Duodenal mucosa (tissue), 2 donors: ENCODE results near the gene DPF1.
"Not testable (repeated sequence)": the region's sequence is repeated elsewhere in the genome, so short reads cannot be mapped to it uniquely, and the experiment has no call there.

Source experiments
- H3K27ac ChIP-seq: one replicate; pipeline ENCODE4 v1.7.0; 2013; ENCODE audit warnings: low read depth, low read length
- H3K27me3 ChIP-seq, 2 donors: one replicate each; pipeline ENCODE4 v1.7.0; 2013; ENCODE audit warnings: low read length in 2 of 2, control low read depth in 1 of 2; ENCODE audit not compliant: insufficient read depth in 2 of 2, control insufficient read depth in 1 of 2
- H3K36me3 ChIP-seq, 2 donors: one replicate each; pipeline ENCODE4 v1.7.0; 2013; ENCODE audit warnings: low read length in 2 of 2, control low read depth in 1 of 2; ENCODE audit not compliant: insufficient read depth in 2 of 2, control insufficient read depth in 1 of 2
- H3K4me1 ChIP-seq, 2 donors: one replicate each; pipeline ENCODE4 v1.7.0; 2013; ENCODE audit warnings: low read length in 2 of 2, control low read depth in 1 of 2; ENCODE audit not compliant: insufficient read depth in 2 of 2, control insufficient read depth in 1 of 2
- H3K4me3 ChIP-seq, 2 donors: one replicate each; pipeline ENCODE4 v1.7.0; 2013; ENCODE audit warnings: low read length in 2 of 2, low read depth in 1 of 2
- H3K9ac ChIP-seq, 2 donors: one replicate each; pipeline ENCODE4 v1.7.0; 2013; ENCODE audit warnings: low read length in 2 of 2, low read depth in 1 of 2
- H3K9me3 ChIP-seq, 2 donors: one replicate each; pipeline ENCODE4 v1.7.0; 2013; ENCODE audit warnings: low read length in 2 of 2, control low read depth in 1 of 2; ENCODE audit not compliant: control insufficient read depth in 1 of 2

Gene DPF1

DNA sequence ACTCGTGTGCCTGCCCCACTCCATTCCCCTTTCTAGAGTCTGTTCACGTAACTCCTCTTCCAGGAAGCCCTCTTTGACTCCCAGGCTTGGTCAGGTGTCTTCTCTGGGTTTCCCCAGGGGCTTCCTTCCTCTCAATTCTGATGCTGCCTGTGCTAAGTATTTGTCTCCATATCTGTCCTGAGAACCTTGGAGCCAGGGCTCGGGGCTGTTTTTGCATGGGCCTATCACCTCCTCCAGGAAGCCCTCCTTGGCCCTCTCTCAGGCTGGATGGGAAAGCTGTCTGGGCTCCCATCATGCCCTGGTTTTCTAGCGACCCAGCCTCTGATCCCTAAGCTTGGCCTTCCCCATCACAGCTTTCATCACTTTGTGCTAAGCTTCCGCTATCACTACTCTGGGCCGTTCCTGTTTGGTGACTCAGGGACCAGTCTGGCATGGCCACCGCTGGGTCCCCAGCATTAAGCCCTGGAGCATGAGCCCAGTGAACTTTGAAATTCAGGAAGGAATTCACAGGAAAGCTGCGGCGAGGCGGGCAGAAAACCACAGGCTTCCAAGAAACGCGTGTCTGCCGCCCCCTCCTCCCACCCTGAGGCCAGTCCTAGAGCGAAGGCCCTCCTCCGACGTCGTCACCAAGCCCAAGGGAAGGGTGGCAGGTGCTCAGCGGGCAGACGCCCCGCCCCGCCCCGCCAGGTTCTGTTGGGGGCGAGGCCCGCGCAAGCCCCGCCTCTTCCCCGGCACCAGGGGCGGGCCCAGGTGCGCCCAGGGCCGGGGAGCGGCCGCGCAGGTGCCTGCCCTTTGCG, 39.9 kb upstream of the DPF1 start:
- Histone ChIP-seq H3K36me3 (no peaks in the 10 kb centered on the region), H3K27ac (peak overlapping the region; percentile 93), H3K27me3 (no peaks in the 10 kb centered on the region), H3K4me3 (peak overlapping the region; percentile 70 to 90), H3K4me1 (peaks cover 18 to 29% of the 10 kb centered on the region in 2 donors), H3K9me3 (no peaks in the 10 kb centered on the region), H3K9ac (peak overlapping the region; percentile 30 to 39)

DNA sequence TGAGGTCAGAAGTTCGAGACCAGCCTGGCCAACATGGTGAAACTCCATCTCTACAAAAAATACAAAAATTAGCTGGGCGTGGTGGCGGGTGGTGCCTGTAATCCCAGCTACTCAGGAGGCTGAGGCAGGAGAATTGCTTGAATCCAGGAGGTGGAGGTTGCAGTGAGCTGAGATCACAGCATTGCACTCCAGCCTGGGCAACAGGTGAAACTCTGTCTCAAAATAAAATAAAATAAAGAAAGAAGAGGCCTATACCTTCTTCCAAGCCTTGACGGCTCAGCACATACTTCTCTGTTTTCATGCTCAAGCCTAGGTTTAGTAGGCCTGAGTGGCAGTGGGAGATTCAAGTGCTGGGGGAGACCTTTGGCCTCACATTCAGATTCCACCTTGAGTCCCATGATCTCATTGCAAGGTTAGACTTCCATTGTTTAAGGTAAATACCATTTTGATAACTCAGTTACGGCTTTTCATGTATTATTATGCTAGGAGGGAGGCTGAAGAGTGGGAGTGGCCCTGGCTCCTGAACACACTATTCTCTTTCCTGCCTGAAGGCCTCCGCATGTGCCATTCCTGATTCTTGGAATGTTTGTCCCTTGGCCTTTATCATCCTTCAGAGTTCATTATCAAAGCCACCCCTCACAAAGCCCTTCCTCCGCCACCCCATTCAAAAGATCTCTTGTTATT, 38.7 kb upstream of the DPF1 start:
- no peak overlapping the region for H3K27ac ChIP-seq
- no peaks in the 10 kb centered on the region for H3K9me3 ChIP-seq
- H3K9ac ChIP-seq = no peak overlapping the region
- peaks cover 10 to 23% of the 10 kb centered on the region in 2 donors for H3K4me1 ChIP-seq
- no peak overlapping the region for H3K4me3 ChIP-seq
- no peaks in the 10 kb centered on the region for H3K36me3 ChIP-seq
- no peaks in the 10 kb centered on the region for H3K27me3 ChIP-seq

GRCh38 chr19:38261942-38262341, 37.9 kb upstream of the DPF1 start:
- not testable (repeated sequence) for H3K4me3 ChIP-seq, H3K27me3 ChIP-seq, H3K9ac ChIP-seq, H3K9me3 ChIP-seq, H3K36me3 ChIP-seq, H3K27ac ChIP-seq
- H3K4me1 ChIP-seq = peaks cover 4 to 18% of the 10 kb centered on the region in 2 donors

GRCh38 chr19:38255383-38256014, 31.5 kb upstream of the DPF1 start:
- Histone ChIP-seq H3K36me3 (no peaks in the 10 kb centered on the region), H3K9ac (no peak overlapping the region), H3K4me3 (peak overlapping the region; percentile 40 to 54), H3K27me3 (peaks cover 0 to 7% of the 10 kb centered on the region in 2 donors), H3K9me3 (no peaks in the 10 kb centered on the region), H3K27ac (peak overlapping the region; percentile 42), H3K4me1 (peaks cover 15 to 24% of the 10 kb centered on the region in 2 donors)

- peaks cover 18 to 26% of the 10 kb centered on the region in 2 donors for H3K4me1 ChIP-seq
- peak overlapping the region in 1 of 2 donors; percentile 7 for H3K4me3 ChIP-seq
- peaks cover 0 to 7% of the 10 kb centered on the region in 2 donors for H3K27me3 ChIP-seq
- H3K27ac ChIP-seq = peak overlapping the region; percentile 77
- no peaks in the 10 kb centered on the region for H3K36me3 ChIP-seq
- H3K9me3 ChIP-seq = no peaks in the 10 kb centered on the region
- H3K9ac ChIP-seq = no peak overlapping the region
Observed at GRCh38 chr19:38253788-38254187, 29.8 kb upstream of the DPF1 start.

GRCh38 chr19:38252941-38253691, 29.1 kb upstream of the DPF1 start:
- Histone ChIP-seq H3K9me3 (no peaks in the 10 kb centered on the region), H3K4me3 (peak overlapping the region in 1 of 2 donors; percentile 34), H3K36me3 (no peaks in the 10 kb centered on the region), H3K4me1 (peaks cover 18 to 30% of the 10 kb centered on the region in 2 donors), H3K9ac (peak overlapping the region in 1 of 2 donors; percentile 50), H3K27me3 (peaks cover 0 to 7% of the 10 kb centered on the region in 2 donors), H3K27ac (peak overlapping the region; percentile 77)

DNA sequence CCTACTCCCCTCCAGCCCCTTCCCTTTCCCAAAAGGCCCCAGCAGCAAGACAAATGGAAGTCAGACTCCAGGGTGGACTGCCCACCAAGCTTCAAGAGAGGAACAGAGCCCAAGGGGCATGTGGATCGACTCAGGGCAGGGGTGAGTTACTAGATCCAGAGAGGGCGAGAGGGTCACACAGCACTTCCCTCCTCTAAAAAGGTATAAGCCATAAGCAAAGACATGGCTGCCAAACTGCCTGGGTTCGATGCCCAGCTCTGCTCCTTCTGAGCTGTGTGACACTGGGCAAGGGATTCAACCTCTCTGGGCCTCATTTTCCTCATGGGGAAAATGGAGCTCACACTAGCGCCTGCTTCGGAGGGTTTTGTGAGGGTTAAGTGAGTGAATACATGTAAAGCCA, 28.4 kb upstream of the DPF1 start:
- H3K27ac ChIP-seq = peak overlapping the region; percentile 77
- peaks cover 0 to 7% of the 10 kb centered on the region in 2 donors for H3K27me3 ChIP-seq
- H3K4me3 ChIP-seq = peak overlapping the region in 1 of 2 donors; percentile 34
- peak overlapping the region; percentile 47 to 50 for H3K9ac ChIP-seq
- H3K4me1 ChIP-seq = peaks cover 18 to 33% of the 10 kb centered on the region in 2 donors
- no peaks in the 10 kb centered on the region for H3K36me3 ChIP-seq
- no peaks in the 10 kb centered on the region for H3K9me3 ChIP-seq

GRCh38 chr19:38251564-38252051, 27.6 kb upstream of the DPF1 start:
- H3K4me1 ChIP-seq = peaks cover 18 to 29% of the 10 kb centered on the region in 2 donors
- no peaks in the 10 kb centered on the region for H3K9me3 ChIP-seq
- H3K4me3 ChIP-seq = peak overlapping the region in 1 of 2 donors; percentile 15
- H3K9ac ChIP-seq = peak overlapping the region; percentile 25 to 49
- H3K27me3 ChIP-seq = peaks cover 0 to 3% of the 10 kb centered on the region in 2 donors
- no peaks in the 10 kb centered on the region for H3K36me3 ChIP-seq
- peak overlapping the region; percentile 77 for H3K27ac ChIP-seq

- Histone ChIP-seq H3K9me3 (no peaks in the 10 kb centered on the region), H3K27me3 (peaks cover 0 to 3% of the 10 kb centered on the region in 2 donors), H3K36me3 (no peaks in the 10 kb centered on the region), H3K4me3 (peak overlapping the region in 1 of 2 donors; percentile 15), H3K27ac (peak overlapping the region; percentile 77), H3K4me1 (peaks cover 18 to 28% of the 10 kb centered on the region in 2 donors), H3K9ac (peak overlapping the region; percentile 25 to 49)
Observed at GRCh38 chr19:38250821-38251563, 27.0 kb upstream of the DPF1 start.
